Uterus (tissue), 2 donors: ENCODE data around the gene SIK1.
"Not testable (repeated sequence)": the region's sequence is repeated elsewhere in the genome, so short reads cannot be mapped to it uniquely, and the experiment has no call there.

Experiments used
- POLR2A ChIP-seq, 2 donors: fragments of 450-650 bp; IDR thresholded peaks; one replicate each; pipeline ENCODE4 v1.6.1; 2016; ENCODE audit warnings: antibody characterized with exemption in 2 of 2, mild to moderate bottlenecking in 1 of 2, moderate library complexity in 1 of 2
- TF ChIP-seq, protein P1 (sequence below), 4 experiments: fragments of 200-600 bp in 2 of 4; fragments of 450-650 bp in 2 of 4; sonication (generic) in 2 of 4; IDR thresholded peaks; one replicate each; pipeline ENCODE4 v1.5.1; 2016 to 2019; ENCODE audit warnings: antibody characterized with exemption in 4 of 4, mild to moderate bottlenecking in 2 of 4, moderate library complexity in 1 of 4

DNA sequence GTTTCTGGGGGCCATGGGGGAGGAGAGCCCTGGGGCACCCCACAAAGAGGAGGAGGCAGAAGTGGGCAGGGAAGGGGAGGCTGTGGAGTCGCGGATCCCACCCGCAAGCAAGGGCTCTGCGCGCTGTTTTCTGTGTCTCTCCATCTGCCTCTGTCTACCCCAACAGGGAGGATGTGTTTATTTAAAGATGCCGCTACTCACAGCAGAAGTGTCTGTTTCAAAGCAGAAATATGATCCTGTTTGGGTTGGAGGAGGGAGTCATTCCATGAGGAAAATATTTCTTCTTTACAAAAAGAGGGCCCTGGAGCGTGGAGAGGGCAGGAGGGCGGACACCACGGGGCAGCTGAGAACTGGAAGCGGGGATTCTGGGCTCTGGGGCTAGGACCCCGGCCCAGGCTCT, 25.8 kb downstream of the SIK1 start:
- TF ChIP-seq, protein P1, sequence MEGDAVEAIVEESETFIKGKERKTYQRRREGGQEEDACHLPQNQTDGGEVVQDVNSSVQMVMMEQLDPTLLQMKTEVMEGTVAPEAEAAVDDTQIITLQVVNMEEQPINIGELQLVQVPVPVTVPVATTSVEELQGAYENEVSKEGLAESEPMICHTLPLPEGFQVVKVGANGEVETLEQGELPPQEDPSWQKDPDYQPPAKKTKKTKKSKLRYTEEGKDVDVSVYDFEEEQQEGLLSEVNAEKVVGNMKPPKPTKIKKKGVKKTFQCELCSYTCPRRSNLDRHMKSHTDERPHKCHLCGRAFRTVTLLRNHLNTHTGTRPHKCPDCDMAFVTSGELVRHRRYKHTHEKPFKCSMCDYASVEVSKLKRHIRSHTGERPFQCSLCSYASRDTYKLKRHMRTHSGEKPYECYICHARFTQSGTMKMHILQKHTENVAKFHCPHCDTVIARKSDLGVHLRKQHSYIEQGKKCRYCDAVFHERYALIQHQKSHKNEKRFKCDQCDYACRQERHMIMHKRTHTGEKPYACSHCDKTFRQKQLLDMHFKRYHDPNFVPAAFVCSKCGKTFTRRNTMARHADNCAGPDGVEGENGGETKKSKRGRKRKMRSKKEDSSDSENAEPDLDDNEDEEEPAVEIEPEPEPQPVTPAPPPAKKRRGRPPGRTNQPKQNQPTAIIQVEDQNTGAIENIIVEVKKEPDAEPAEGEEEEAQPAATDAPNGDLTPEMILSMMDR (IDR thresholded peaks at IDR 0.05) = not testable (repeated sequence)
- not testable (repeated sequence) for TF ChIP-seq POLR2A (IDR thresholded peaks at IDR 0.05)
